ENCODE measurements around the gene LRFN3. TPM values are rescaled to one million over a fixed set of nuclear protein-coding genes. Genes with fewer than 3 reads are reported as not detected.

The LRFN3 gene
- total and polyA plus RNA-seq, 10 of the 15 experiments (the other 5 are each of a cell fraction or from before 2014, with no cell fraction given) = 0.02 to 7.3 (median 2.0) TPM; not detected in 1

- in situ Hi-C loops (cut with MboI) (no loop called here), intact Hi-C loops (cut with micrococcal nuclease; ENCODE audit: unreplicated experiment) (no loop called here)
- no peak overlapping the region for H3K9ac ChIP-seq (ENCODE audit: control insufficient read depth, insufficient read depth, low read length)
- FAIRE-seq (no peak), DNase-seq (ENCODE audit: low read depth, low spot score) (no peak), ATAC-seq (no peak)
- H3K27me3 ChIP-seq (replicated peaks in 1 of 2; ENCODE audit: control insufficient read depth in 2 of 2, insufficient read depth in 2 of 2, low read length in 1 of 2) = no peaks in the 10 kb centered on the region
- ChIA-PET RAD21 (ENCODE audit: unreplicated experiment) (interaction anchor here (1.1 to 3.8 kb wide), 5 partner anchors 15 to 187 kb away, joined by 3 to 37 read pairs (median 4); partner anchors contain the start of gene NFKBID), SMC1A (ENCODE audit: uncharacterized antibody, unreplicated experiment) (interaction anchor here (0.6 to 4.5 kb wide), 8 partner anchors 13 to 418 kb away, joined by 3 to 90 read pairs (median 5); partner anchors contain the start of gene LIN37), CTCF (interaction anchor here (1.6 to 7.0 kb wide), 3 partner anchors 12 to 46 kb away, joined by 3 to 145 read pairs (median 13); no protein-coding TSS in a partner anchor), POLR2A (interaction anchor here (1.1 to 4.3 kb wide), 8 partner anchors 14 to 234 kb away, joined by 3 to 48 read pairs (median 4); partner anchors contain the start of gene NFKBID)
- H3K79me2 ChIP-seq (ENCODE audit: control insufficient read depth, insufficient read depth, low read length) = no peaks in the 10 kb centered on the region
- WGBS (ENCODE audit: insufficient coverage, insufficient replicate concordance, low lambda C conversion rate, missing lambda C conversion rate) = 13% methylated on average over 5 of the region's 5 CpGs
- peaks cover 15% of the 10 kb centered on the region for H3K4me1 ChIP-seq (ENCODE audit: control insufficient read depth, insufficient read depth, low read length)
- no peaks in the 10 kb centered on the region for H3K36me3 ChIP-seq (ENCODE audit: control insufficient read depth in 2 of 2, insufficient read depth in 2 of 2, low read length in 1 of 2)
- H4K20me1 ChIP-seq (ENCODE audit: control insufficient read depth, insufficient read depth) = no peaks in the 10 kb centered on the region
- no TSS peak for BruUV-seq (replicated peaks)
- peak overlapping the region; percentile 59 for H3K4me2 ChIP-seq (ENCODE audit: control insufficient read depth, insufficient read depth)
- peaks cover 5% of the 10 kb centered on the region; the same call in 2 of the 3 replicates for H3K9me3 ChIP-seq (replicated peaks; ENCODE audit: control insufficient read depth, insufficient read depth, low read length)
- H2AFZ ChIP-seq (ENCODE audit: control insufficient read depth, low read depth, low read length) = peak overlapping the region; percentile 54
- no peak overlapping the region for H3K27ac ChIP-seq (ENCODE audit: control insufficient read depth, insufficient read depth)
- no peak overlapping the region for H3K4me3 ChIP-seq
- peak; percentile 74 for TF ChIP-seq RELB (IDR thresholded peaks at IDR 0.05; ENCODE audit: low read depth)
- peak; percentile 15; the same call in 1 of the 2 replicates for TF ChIP-seq USF2 (IDR thresholded peaks at IDR 0.05; ENCODE audit: borderline replicate concordance, low read depth, low read length)
- TF ChIP-seq EZH2 (IDR thresholded peaks at IDR 0.05; ENCODE audit: borderline replicate concordance, control insufficient read depth, low read depth, low read length) = no peak
- no peak for TF ChIP-seq FOXM1 (IDR thresholded peaks at IDR 0.05; ENCODE audit: low read depth, low read length)
- no peak for TF ChIP-seq EP300 (IDR thresholded peaks at IDR 0.05; ENCODE audit: borderline replicate concordance in 1 of 2, control insufficient read depth in 1 of 2, low read depth in 2 of 2, low read length in 2 of 2)
- no peak for TF ChIP-seq WRNIP1 (IDR thresholded peaks at IDR 0.05; ENCODE audit: borderline replicate concordance, low read depth, low read length)
- no peak for TF ChIP-seq SMC3 (IDR thresholded peaks at IDR 0.05; ENCODE audit: borderline replicate concordance, low read length)
- peak; percentile 77 to 80 for TF ChIP-seq BHLHE40 (IDR thresholded peaks at IDR 0.05; ENCODE audit: borderline replicate concordance in 1 of 2, low read depth in 2 of 2, low read length in 1 of 2)
- TF ChIP-seq NR2F1 (conservative IDR thresholded peaks at IDR 0.05) = peak; percentile 66
- peak; percentile 45; the same call in 1 of the 2 replicates for TF ChIP-seq NBN (IDR thresholded peaks at IDR 0.05)
- TF ChIP-seq RAD51 (IDR thresholded peaks at IDR 0.05) = peak; percentile 87
- TF ChIP-seq CREB1 (IDR thresholded peaks at IDR 0.05; ENCODE audit: low read depth) = no peak
- no peak for TF ChIP-seq SUPT20H (IDR thresholded peaks at IDR 0.05; ENCODE audit: borderline replicate concordance, control insufficient read depth, low read depth, low read length)
- TF ChIP-seq ATF7 (IDR thresholded peaks at IDR 0.05; ENCODE audit: low read depth) = peak; percentile 65
- no peak for TF ChIP-seq CEBPZ (IDR thresholded peaks at IDR 0.05; ENCODE audit: low read depth, low read length)
- TF ChIP-seq MEF2B (IDR thresholded peaks at IDR 0.05; ENCODE audit: partially characterized antibody, poor library complexity, severe bottlenecking) = peak; percentile 17
- no peak for TF ChIP-seq KAT2A (conservative IDR thresholded peaks at IDR 0.05; ENCODE audit: control insufficient read depth, low read depth, low read length)
- TF ChIP-seq RUNX3 (IDR thresholded peaks at IDR 0.05; ENCODE audit: low read length) = peak; percentile 34; the same call in 1 of the 2 replicates
Measured at GRCh38 chr19:35928507-35928906, 7.7 kb upstream of the LRFN3 start.

Measured in GM12878 (cell line).